MM.1S (cell line): ENCODE results near the gene NME4.

Experiments
- DNase-seq: peaks from one replicate; pipeline ENCODE4 v3.0.0-alpha.2; 2015
- H2AFZ ChIP-seq: fragments of 300-600 bp; sonication (generic); 2 replicates; pipeline ENCODE4 v1.6.0; 2016; ENCODE audit warnings: antibody characterized with exemption, low read length
- H3F3A ChIP-seq: fragments of 300-600 bp; sonication (generic); 2 replicates; pipeline ENCODE4 v1.6.1; 2016; ENCODE audit warnings: mild to moderate bottlenecking, antibody characterized with exemption, low read length, moderate library complexity, mixed read lengths; ENCODE audit not compliant: insufficient read depth
- H3K27ac ChIP-seq: fragments of 300-600 bp; sonication (generic); 2 replicates; pipeline ENCODE4 v1.5.1; 2016; ENCODE audit warnings: mild to moderate bottlenecking, low read length
- H3K27me3 ChIP-seq: fragments of 300-600 bp; sonication (generic); replicated peaks from 2 replicates; pipeline ENCODE4 v1.6.0; 2016; ENCODE audit warnings: low read length; ENCODE audit not compliant: insufficient read depth
- H3K36me3 ChIP-seq: fragments of 300-600 bp; sonication (generic); replicated peaks from 2 replicates; pipeline ENCODE4 v1.6.1; 2016; ENCODE audit warnings: mild to moderate bottlenecking, low read length, mixed read lengths; ENCODE audit not compliant: insufficient read depth
- H3K4me1 ChIP-seq: fragments of 300-600 bp; sonication (generic); 2 replicates; pipeline ENCODE4 v1.6.1; 2016; ENCODE audit warnings: low read length, mixed read lengths
- H3K4me2 ChIP-seq: fragments of 300-600 bp; sonication (generic); 2 replicates; pipeline ENCODE4 v1.6.0; 2016; ENCODE audit warnings: low read depth, low read length
- H3K4me3 ChIP-seq: fragments of 300-600 bp; sonication (generic); 2 replicates; pipeline ENCODE4 v1.5.1; 2016; ENCODE audit warnings: low read length, mixed read lengths
- H3K79me2 ChIP-seq: fragments of 300-600 bp; sonication (generic); 2 replicates; pipeline ENCODE4 v1.6.1; 2016; ENCODE audit warnings: mixed run types, low read length, mixed read lengths
- H3K9ac ChIP-seq: fragments of 300-600 bp; sonication (generic); 2 replicates; pipeline ENCODE4 v1.6.1; 2016; ENCODE audit warnings: low read length, mixed read lengths
- H3K9me2 ChIP-seq: fragments of 300-600 bp; sonication (generic); replicated peaks from 2 replicates; pipeline ENCODE4 v1.6.1; 2016; ENCODE audit warnings: mild to moderate bottlenecking, low read length, mixed read lengths; ENCODE audit not compliant: insufficient read depth
- H3K9me3 ChIP-seq: fragments of 300-600 bp; sonication (generic); replicated peaks from 2 replicates; pipeline ENCODE4 v1.6.1; 2016; ENCODE audit warnings: mild to moderate bottlenecking, low read length, mixed read lengths; ENCODE audit not compliant: insufficient read depth
- H4K20me1 ChIP-seq: fragments of 300-600 bp; sonication (generic); 2 replicates; pipeline ENCODE4 v1.6.1; 2016; ENCODE audit warnings: mild to moderate bottlenecking, low read length, moderate library complexity, mixed read lengths; ENCODE audit not compliant: insufficient read depth
- EZH2 ChIP-seq: fragments of 300-600 bp; sonication (generic); optimal IDR thresholded peaks from 2 replicates; pipeline ENCODE3; 2017; ENCODE audit warnings: low read depth, mild to moderate bottlenecking, antibody characterized with exemption, low read length, mixed read lengths
- EZH2phosphoT487 ChIP-seq: fragments of 300-600 bp; sonication (generic); IDR thresholded peaks from 2 replicates; pipeline ENCODE4 v1.6.1; 2018; ENCODE audit warnings: antibody characterized with exemption, low read length
- TF ChIP-seq, protein P1 (sequence below): fragments of 300-600 bp; sonication (generic); IDR thresholded peaks from 2 replicates; pipeline ENCODE4 v1.5.1; 2016; ENCODE audit warnings: antibody characterized with exemption, low read length, mixed read lengths

NME4 gene

DNA sequence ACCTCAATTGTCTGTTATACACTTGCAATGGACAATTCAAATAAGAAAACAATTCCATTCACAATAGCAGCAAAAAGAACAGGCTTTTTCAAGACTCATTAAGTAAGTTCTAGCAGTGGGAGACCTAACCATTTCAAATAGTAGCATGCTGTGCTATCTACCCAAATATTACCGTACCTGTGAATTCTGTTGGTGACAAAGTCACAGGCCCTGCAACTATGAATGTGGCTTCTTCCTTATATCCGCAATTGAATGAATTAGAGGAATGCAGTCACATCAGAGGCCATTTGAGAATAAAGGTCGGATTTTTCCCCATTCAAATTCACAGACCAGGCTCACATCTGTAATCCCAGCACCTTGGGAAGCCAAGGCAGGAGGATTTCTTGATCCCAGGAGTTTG, 800 bp upstream of the NME4 start:
- Histone ChIP-seq H2AFZ (peak overlapping the region; percentile 72), H3K9me3 (no peaks in the 10 kb centered on the region), H3K9ac (peak overlapping the region; percentile 58; the same call in 1 of the 2 replicates), H3K79me2 (peaks cover 16% of the 10 kb centered on the region), H3K36me3 (no peaks in the 10 kb centered on the region), H3K27me3 (no peaks in the 10 kb centered on the region), H3F3A (peaks cover 25% of the 10 kb centered on the region), H3K4me1 (peaks cover 13% of the 10 kb centered on the region), H3K27ac (peak overlapping the region; percentile 16; the same call in 1 of the 2 replicates), H3K4me3 (peak overlapping the region; percentile 67), H3K4me2 (peak overlapping the region; percentile 99), H4K20me1 (no peaks in the 10 kb centered on the region), H3K9me2 (no peaks in the 10 kb centered on the region)
- TF ChIP-seq EZH2phosphoT487 (no peak), EZH2 (no peak)
- TF ChIP-seq, protein P1, sequence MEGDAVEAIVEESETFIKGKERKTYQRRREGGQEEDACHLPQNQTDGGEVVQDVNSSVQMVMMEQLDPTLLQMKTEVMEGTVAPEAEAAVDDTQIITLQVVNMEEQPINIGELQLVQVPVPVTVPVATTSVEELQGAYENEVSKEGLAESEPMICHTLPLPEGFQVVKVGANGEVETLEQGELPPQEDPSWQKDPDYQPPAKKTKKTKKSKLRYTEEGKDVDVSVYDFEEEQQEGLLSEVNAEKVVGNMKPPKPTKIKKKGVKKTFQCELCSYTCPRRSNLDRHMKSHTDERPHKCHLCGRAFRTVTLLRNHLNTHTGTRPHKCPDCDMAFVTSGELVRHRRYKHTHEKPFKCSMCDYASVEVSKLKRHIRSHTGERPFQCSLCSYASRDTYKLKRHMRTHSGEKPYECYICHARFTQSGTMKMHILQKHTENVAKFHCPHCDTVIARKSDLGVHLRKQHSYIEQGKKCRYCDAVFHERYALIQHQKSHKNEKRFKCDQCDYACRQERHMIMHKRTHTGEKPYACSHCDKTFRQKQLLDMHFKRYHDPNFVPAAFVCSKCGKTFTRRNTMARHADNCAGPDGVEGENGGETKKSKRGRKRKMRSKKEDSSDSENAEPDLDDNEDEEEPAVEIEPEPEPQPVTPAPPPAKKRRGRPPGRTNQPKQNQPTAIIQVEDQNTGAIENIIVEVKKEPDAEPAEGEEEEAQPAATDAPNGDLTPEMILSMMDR = no peak
- DNase-seq = no peak

DNA sequence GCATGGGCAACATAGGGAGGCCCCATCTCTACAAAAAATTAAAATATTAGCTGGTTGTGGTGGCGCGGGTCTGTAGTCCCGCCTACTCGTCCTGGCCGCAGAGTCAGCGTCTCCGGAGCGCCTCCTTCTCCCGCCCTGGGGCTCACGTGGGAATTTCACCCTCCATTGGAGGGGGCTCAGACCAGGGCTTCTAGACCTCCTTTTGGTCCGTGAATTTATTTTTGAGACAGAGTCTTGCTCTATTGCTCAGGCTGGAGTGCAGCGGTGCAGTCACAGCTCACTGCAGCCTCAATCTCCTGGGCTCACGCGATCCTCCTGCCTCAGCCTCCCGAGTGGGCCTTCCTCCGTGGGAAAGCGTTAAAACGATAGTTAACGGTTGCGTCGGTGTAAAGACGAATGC, 394 bp upstream of the NME4 start:
- Histone ChIP-seq H3K9ac (peak overlapping the region; percentile 58; the same call in 1 of the 2 replicates), H3K27me3 (no peaks in the 10 kb centered on the region), H3K4me3 (peak overlapping the region; percentile 67), H3K27ac (peak overlapping the region; percentile 16; the same call in 1 of the 2 replicates), H3K36me3 (no peaks in the 10 kb centered on the region), H3K79me2 (peaks cover 16% of the 10 kb centered on the region), H3K4me1 (peaks cover 13% of the 10 kb centered on the region), H3K4me2 (peak overlapping the region; percentile 99), H3K9me3 (no peaks in the 10 kb centered on the region), H2AFZ (peak overlapping the region; percentile 72), H3F3A (peaks cover 29% of the 10 kb centered on the region), H4K20me1 (no peaks in the 10 kb centered on the region), H3K9me2 (no peaks in the 10 kb centered on the region)
- no peak for TF ChIP-seq EZH2phosphoT487
- TF ChIP-seq, protein P1 = no peak
- no peak for TF ChIP-seq EZH2
- peak; percentile 63 for DNase-seq

DNA sequence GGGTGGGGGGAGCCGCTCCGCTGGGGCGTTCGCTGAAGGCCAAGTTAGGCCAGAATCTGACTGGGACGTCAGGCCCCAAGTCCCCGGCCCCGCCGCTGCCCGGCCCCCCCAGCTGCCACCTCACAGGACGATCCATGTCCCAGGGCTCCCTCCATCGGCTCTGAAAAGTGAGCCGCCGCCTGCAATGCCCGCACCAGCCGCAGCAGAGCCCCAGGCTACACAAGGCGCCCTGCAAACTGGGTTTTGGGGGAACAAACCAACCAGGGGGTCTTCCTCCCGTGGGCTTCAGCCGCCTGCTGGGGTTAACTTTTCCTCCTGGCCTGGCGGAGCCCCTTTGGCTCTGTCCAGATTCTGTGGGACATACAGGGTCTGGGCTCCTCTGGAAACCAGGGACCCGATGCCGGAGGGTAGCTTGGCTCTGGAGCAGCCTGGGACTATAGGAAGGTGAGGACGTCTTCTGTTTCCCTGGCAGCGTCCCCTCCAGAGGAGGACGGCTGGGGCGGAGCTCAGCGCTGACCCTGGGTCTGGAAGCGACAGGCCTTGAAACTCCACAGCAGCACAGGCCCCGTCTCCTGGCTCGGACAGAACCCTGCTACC, 835 bp downstream of the NME4 start:
- H3K4me1 ChIP-seq = peaks cover 7% of the 10 kb centered on the region
- H3K4me3 ChIP-seq = no peak overlapping the region
- peaks cover 29% of the 10 kb centered on the region for H3F3A ChIP-seq
- H3K9ac ChIP-seq = no peak overlapping the region
- no peak for TF ChIP-seq EZH2phosphoT487
- TF ChIP-seq, protein P1 = peak; percentile 38
- peaks cover 16% of the 10 kb centered on the region for H3K79me2 ChIP-seq
- H4K20me1 ChIP-seq = no peaks in the 10 kb centered on the region
- H3K36me3 ChIP-seq = no peaks in the 10 kb centered on the region
- H3K4me2 ChIP-seq = no peak overlapping the region
- no peaks in the 10 kb centered on the region for H3K9me2 ChIP-seq
- no peaks in the 10 kb centered on the region for H3K27me3 ChIP-seq
- no peak overlapping the region for H3K27ac ChIP-seq
- no peak overlapping the region for H2AFZ ChIP-seq
- no peaks in the 10 kb centered on the region for H3K9me3 ChIP-seq
- DNase-seq = peak; percentile 69
